Liver (tissue), 9 donors: ENCODE data around the gene ITPRIPL2. TPM values are rescaled to one million over a fixed set of nuclear protein-coding genes. Genes with fewer than 3 reads are reported as not detected.

Experiments used
- DNase-seq: peaks from one replicate; pipeline ENCODE4 v3.0.0-alpha.2; 2017; ENCODE audit warnings: low spot score
- H3K27ac ChIP-seq, 2 donors: one replicate each; pipeline ENCODE4 v1.7.0; 2013; ENCODE audit warnings: inconsistent platforms in 2 of 2, low read length in 2 of 2, control low read depth in 1 of 2, low read depth in 1 of 2, mild to moderate bottlenecking in 1 of 2
- H3K27me3 ChIP-seq, 4 donors: one replicate each; pipeline versions ENCODE4 v1.6.1 to v1.7.0; 2013; ENCODE audit warnings: low read length in 3 of 4, inconsistent platforms in 1 of 4, mild to moderate bottlenecking in 1 of 4, moderate library complexity in 1 of 4; ENCODE audit not compliant: control insufficient read depth in 4 of 4, insufficient read depth in 4 of 4
- H3K36me3 ChIP-seq, 4 donors: one replicate each; pipeline versions ENCODE4 v1.6.1 to v1.7.0; 2013; ENCODE audit warnings: low read length in 3 of 4, mild to moderate bottlenecking in 3 of 4, low read depth in 1 of 4, moderate library complexity in 1 of 4; ENCODE audit not compliant: control insufficient read depth in 4 of 4, insufficient read depth in 3 of 4
- H3K4me1 ChIP-seq, 4 donors: one replicate each; pipeline versions ENCODE4 v1.6.1 to v1.7.0; 2013; ENCODE audit warnings: low read length in 3 of 4, mild to moderate bottlenecking in 3 of 4, moderate library complexity in 1 of 4; ENCODE audit not compliant: control insufficient read depth in 4 of 4, insufficient read depth in 4 of 4
- H3K4me3 ChIP-seq, 3 donors: one replicate each; pipeline versions ENCODE4 v1.6.1 to v1.7.0; 2013; ENCODE audit warnings: low read length in 3 of 3, control low read depth in 1 of 3, low read depth in 1 of 3, mild to moderate bottlenecking in 1 of 3
- H3K9ac ChIP-seq, 2 donors: one replicate each; pipeline ENCODE4 v1.7.0; 2013; ENCODE audit warnings: low read length in 2 of 2, mild to moderate bottlenecking in 2 of 2, moderate library complexity in 2 of 2, control low read depth in 1 of 2, low read depth in 1 of 2
- H3K9me3 ChIP-seq, 4 donors: one replicate each; pipeline versions ENCODE4 v1.6.1 to v1.7.0; 2013; ENCODE audit warnings: low read length in 3 of 4; ENCODE audit not compliant: control insufficient read depth in 4 of 4
- CTCF ChIP-seq: fragments of 150-350 bp; IDR thresholded peaks from 2 replicates; pipeline ENCODE4 v1.5.1; 2017; ENCODE audit warnings: improper control_type of control experiment, low read depth, low read length; ENCODE audit not compliant: missing input control
- EGR1 ChIP-seq, 2 donors: IDR thresholded peaks; 2 replicates each; pipeline ENCODE4 v1.6.1; 2016 to 2018; ENCODE audit warnings: antibody characterized with exemption in 2 of 2, low read depth in 2 of 2
- FOXA1 ChIP-seq: IDR thresholded peaks from 2 replicates; pipeline ENCODE4 v1.6.1; 2016; ENCODE audit warnings: antibody characterized with exemption
- FOXA2 ChIP-seq: IDR thresholded peaks from 2 replicates; pipeline ENCODE4 v1.6.1; 2016; ENCODE audit warnings: antibody characterized with exemption
- GABPA ChIP-seq, 2 donors: IDR thresholded peaks in 1 of 2; conservative IDR thresholded peaks in 1 of 2; 2 replicates each; pipeline ENCODE4 v1.6.1; 2016; ENCODE audit warnings: antibody characterized with exemption in 2 of 2, mild to moderate bottlenecking in 1 of 2, moderate library complexity in 1 of 2
- HNF4A ChIP-seq, 2 donors: conservative IDR thresholded peaks; 2 replicates each; pipeline ENCODE4 v1.6.1; 2016; ENCODE audit warnings: antibody characterized with exemption in 2 of 2, mild to moderate bottlenecking in 2 of 2
- HNF4G ChIP-seq: IDR thresholded peaks from 2 replicates; pipeline ENCODE4 v1.6.1; 2016; ENCODE audit warnings: antibody characterized with exemption
- JUND ChIP-seq, 2 donors: IDR thresholded peaks; 2 replicates each; pipeline ENCODE4 v1.6.1; 2016; ENCODE audit warnings: antibody characterized with exemption in 2 of 2
- NR2F2 ChIP-seq: IDR thresholded peaks from 2 replicates; pipeline ENCODE4 v1.6.1; 2016; ENCODE audit warnings: antibody characterized with exemption
- RAD21 ChIP-seq, 2 donors: IDR thresholded peaks; 2 replicates each; pipeline ENCODE4 v1.6.1; 2016; ENCODE audit warnings: antibody characterized with exemption in 2 of 2, mild to moderate bottlenecking in 2 of 2
- RXRA ChIP-seq, 2 donors: IDR thresholded peaks; 2 replicates each; pipeline ENCODE4 v1.6.1; 2017 to 2018; ENCODE audit warnings: antibody characterized with exemption in 2 of 2, mild to moderate bottlenecking in 1 of 2
- SP1 ChIP-seq: IDR thresholded peaks from 2 replicates; pipeline ENCODE4 v1.6.1; 2018; ENCODE audit warnings: antibody characterized with exemption, mild to moderate bottlenecking
- TAF1 ChIP-seq: conservative IDR thresholded peaks from 2 replicates; pipeline ENCODE4 v1.6.1; 2016; ENCODE audit warnings: antibody characterized with exemption, mild to moderate bottlenecking
- YY1 ChIP-seq: IDR thresholded peaks from 2 replicates; pipeline ENCODE4 v1.6.1; 2016; ENCODE audit warnings: antibody characterized with exemption, mild to moderate bottlenecking
- WGBS: extraction: QIAGEN DNeasy Blood & Tissue Kit; methylation state at CpG from one replicate; pipeline ENCODE4 v1.1.7; 2013; 5-methylcytosine and 5-hydroxymethylcytosine counted together
- polyA plus RNA-seq, 2 donors: library from polyadenylated mRNA; stranded (reverse) in 1 of 2; unstranded in 1 of 2; fragments of 200-250 nt in 1 of 2; fragments of >200 nt in 1 of 2; fragmentation: Nextera tagmentation in 1 of 2; extraction: Ambion mirVana in 1 of 2; gene quantifications; one replicate each; pipeline versions ENCODE4 v1.2.1 to v1.2.3, GENCODE V29; 2013 to 2015
- total RNA-seq, 2 donors: library from RNA; depleted of rRNA; stranded (reverse); fragments of >200 nt; gene quantifications; one replicate each; pipeline ENCODE4 v1.2.3, GENCODE V29; 2014
- TF ChIP-seq, protein P1 (sequence below): IDR thresholded peaks from 2 replicates; pipeline ENCODE4 v1.6.1; 2016; ENCODE audit warnings: antibody characterized with exemption
- TF ChIP-seq, protein P2 (sequence below): IDR thresholded peaks from 2 replicates; pipeline ENCODE4 v1.6.1; 2016; ENCODE audit warnings: antibody characterized with exemption
- TF ChIP-seq, protein P3 (sequence below): IDR thresholded peaks from 2 replicates; pipeline ENCODE4 v1.6.1; 2016; ENCODE audit warnings: antibody characterized with exemption, mild to moderate bottlenecking
- TF ChIP-seq, protein P4 (sequence below): IDR thresholded peaks from 2 replicates; pipeline ENCODE4 v1.6.1; 2016; ENCODE audit warnings: antibody characterized with exemption
- donor health status: healthy.
- donor health status: healthy.
- donor health status: healthy.
- donor health status: healthy.
- donor health status: healthy.

The ITPRIPL2 gene
- total and polyA plus RNA-seq, 4 donors: 2.2 to 14.3 (median 5.5) TPM

GRCh38 chr16:19108409-19109287 is 5.1 kb upstream of the ITPRIPL2 start:
- no peaks in the 10 kb centered on the region for H3K27me3 ChIP-seq
- WGBS: 90% methylated on average over 9 of the region's 9 CpGs
- H3K4me1 ChIP-seq: peaks cover 9 to 33% (median 17%) of the 10 kb centered on the region in 4 donors
- H3K36me3 ChIP-seq: no peaks in the 10 kb centered on the region
- TF ChIP-seq, protein P1, sequence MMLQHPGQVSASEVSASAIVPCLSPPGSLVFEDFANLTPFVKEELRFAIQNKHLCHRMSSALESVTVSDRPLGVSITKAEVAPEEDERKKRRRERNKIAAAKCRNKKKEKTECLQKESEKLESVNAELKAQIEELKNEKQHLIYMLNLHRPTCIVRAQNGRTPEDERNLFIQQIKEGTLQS: no peak
- TF ChIP-seq, protein P2, sequence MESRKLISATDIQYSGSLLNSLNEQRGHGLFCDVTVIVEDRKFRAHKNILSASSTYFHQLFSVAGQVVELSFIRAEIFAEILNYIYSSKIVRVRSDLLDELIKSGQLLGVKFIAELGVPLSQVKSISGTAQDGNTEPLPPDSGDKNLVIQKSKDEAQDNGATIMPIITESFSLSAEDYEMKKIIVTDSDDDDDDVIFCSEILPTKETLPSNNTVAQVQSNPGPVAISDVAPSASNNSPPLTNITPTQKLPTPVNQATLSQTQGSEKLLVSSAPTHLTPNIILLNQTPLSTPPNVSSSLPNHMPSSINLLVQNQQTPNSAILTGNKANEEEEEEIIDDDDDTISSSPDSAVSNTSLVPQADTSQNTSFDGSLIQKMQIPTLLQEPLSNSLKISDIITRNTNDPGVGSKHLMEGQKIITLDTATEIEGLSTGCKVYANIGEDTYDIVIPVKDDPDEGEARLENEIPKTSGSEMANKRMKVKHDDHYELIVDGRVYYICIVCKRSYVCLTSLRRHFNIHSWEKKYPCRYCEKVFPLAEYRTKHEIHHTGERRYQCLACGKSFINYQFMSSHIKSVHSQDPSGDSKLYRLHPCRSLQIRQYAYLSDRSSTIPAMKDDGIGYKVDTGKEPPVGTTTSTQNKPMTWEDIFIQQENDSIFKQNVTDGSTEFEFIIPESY: no peak
- TF ChIP-seq, protein P3, sequence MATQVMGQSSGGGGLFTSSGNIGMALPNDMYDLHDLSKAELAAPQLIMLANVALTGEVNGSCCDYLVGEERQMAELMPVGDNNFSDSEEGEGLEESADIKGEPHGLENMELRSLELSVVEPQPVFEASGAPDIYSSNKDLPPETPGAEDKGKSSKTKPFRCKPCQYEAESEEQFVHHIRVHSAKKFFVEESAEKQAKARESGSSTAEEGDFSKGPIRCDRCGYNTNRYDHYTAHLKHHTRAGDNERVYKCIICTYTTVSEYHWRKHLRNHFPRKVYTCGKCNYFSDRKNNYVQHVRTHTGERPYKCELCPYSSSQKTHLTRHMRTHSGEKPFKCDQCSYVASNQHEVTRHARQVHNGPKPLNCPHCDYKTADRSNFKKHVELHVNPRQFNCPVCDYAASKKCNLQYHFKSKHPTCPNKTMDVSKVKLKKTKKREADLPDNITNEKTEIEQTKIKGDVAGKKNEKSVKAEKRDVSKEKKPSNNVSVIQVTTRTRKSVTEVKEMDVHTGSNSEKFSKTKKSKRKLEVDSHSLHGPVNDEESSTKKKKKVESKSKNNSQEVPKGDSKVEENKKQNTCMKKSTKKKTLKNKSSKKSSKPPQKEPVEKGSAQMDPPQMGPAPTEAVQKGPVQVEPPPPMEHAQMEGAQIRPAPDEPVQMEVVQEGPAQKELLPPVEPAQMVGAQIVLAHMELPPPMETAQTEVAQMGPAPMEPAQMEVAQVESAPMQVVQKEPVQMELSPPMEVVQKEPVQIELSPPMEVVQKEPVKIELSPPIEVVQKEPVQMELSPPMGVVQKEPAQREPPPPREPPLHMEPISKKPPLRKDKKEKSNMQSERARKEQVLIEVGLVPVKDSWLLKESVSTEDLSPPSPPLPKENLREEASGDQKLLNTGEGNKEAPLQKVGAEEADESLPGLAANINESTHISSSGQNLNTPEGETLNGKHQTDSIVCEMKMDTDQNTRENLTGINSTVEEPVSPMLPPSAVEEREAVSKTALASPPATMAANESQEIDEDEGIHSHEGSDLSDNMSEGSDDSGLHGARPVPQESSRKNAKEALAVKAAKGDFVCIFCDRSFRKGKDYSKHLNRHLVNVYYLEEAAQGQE: no peak
- TF ChIP-seq SP1 (no peak), NR2F2 (no peak), RAD21 (IDR thresholded peaks at IDR 0.05) (no peak), GABPA (IDR thresholded peaks at IDR 0.05 in 1 of 2, conservative IDR thresholded peaks at IDR 0.05 in 1 of 2) (no peak), FOXA1 (no peak), RXRA (IDR thresholded peaks at IDR 0.05) (no peak), JUND (IDR thresholded peaks at IDR 0.05) (no peak), HNF4A (conservative IDR thresholded peaks at IDR 0.05) (no peak), FOXA2 (no peak), CTCF (no peak), EGR1 (IDR thresholded peaks at IDR 0.05; ENCODE audit: low read depth in 2 of 2) (no peak), TAF1 (no peak), HNF4G (no peak), YY1 (no peak)
- TF ChIP-seq, protein P4, sequence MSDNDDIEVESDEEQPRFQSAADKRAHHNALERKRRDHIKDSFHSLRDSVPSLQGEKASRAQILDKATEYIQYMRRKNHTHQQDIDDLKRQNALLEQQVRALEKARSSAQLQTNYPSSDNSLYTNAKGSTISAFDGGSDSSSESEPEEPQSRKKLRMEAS: no peak
- no peak overlapping the region for H3K4me3 ChIP-seq
- no peak overlapping the region for H3K9ac ChIP-seq
- no peaks in the 10 kb centered on the region for H3K9me3 ChIP-seq
- no peak overlapping the region for H3K27ac ChIP-seq
- DNase-seq: no peak
